ENCODE results near the gene HSPA2. TPM values are rescaled to one million over a fixed set of nuclear protein-coding genes. Genes with fewer than 3 reads are reported as not detected.
A peak's percentile ranks its signal among the peaks of the same experiment; 100 is the strongest.

HSPA2 gene
- total and polyA plus RNA-seq, 12 donors, result 3.4 to 74.6 (median 7.9) TPM

GRCh38 chr14:64504897-64505794 is 35.4 kb upstream of the HSPA2 start:
- Histone ChIP-seq H3K36me3 (replicated peaks in 1 of 2) (no peaks in the 10 kb centered on the region), H3K4me1 (replicated peaks in 1 of 2) (peaks cover 26 to 68% of the 10 kb centered on the region in 2 donors), H3K27me3 (no peaks in the 10 kb centered on the region), H3K4me3 (peak overlapping the region; percentile 66 to 89 (median 74)), H3K9me3 (replicated peaks in 1 of 3) (no peaks in the 10 kb centered on the region), H3K27ac (peak overlapping the region; percentile 93 to 100 (median 99))
- intact Hi-C loops (cut with DNase I), result no loop called here
- WGBS, 4 donors, result 0 to 1% (median 0%) methylated on average over 31 to 68 of the region's 68 CpGs
- TF ChIP-seq POLR2A (IDR thresholded peaks at IDR 0.05), result no peak
- DNase-seq, result peak; percentile 87 to 94 (median 91)

GRCh38 chr14:64506721-64507120 is 33.8 kb upstream of the HSPA2 start:
- Histone ChIP-seq H3K4me3 (peak overlapping the region in 1 of 4 donors; percentile 89), H3K9me3 (replicated peaks in 1 of 3) (no peaks in the 10 kb centered on the region), H3K36me3 (replicated peaks in 1 of 2) (no peaks in the 10 kb centered on the region), H3K27ac (peak overlapping the region in 4 of 5 donors; percentile 33 to 99 (median 65)), H3K27me3 (no peaks in the 10 kb centered on the region), H3K4me1 (replicated peaks in 1 of 2) (peaks cover 24 to 67% of the 10 kb centered on the region in 2 donors)
- DNase-seq, result peak in 1 of 7 donors; percentile 21
- WGBS, 4 donors, result 19 to 25% (median 25%) methylated on average over 3 of the region's 3 CpGs
- intact Hi-C loops (cut with DNase I), result no loop called here
- no peak for TF ChIP-seq POLR2A (IDR thresholded peaks at IDR 0.05)
- TF ChIP-seq CTCF (IDR thresholded peaks at IDR 0.05), result no peak

- peak in 3 of 7 donors; percentile 20 to 43 (median 38) for DNase-seq
- Histone ChIP-seq H3K27me3 (no peaks in the 10 kb centered on the region), H3K4me3 (peak overlapping the region in 1 of 4 donors; percentile 20), H3K27ac (peak overlapping the region in 1 of 5 donors; percentile 99), H3K9me3 (replicated peaks in 1 of 3) (no peaks in the 10 kb centered on the region), H3K36me3 (replicated peaks in 1 of 2) (no peaks in the 10 kb centered on the region), H3K4me1 (replicated peaks in 1 of 2) (peaks cover 20 to 67% of the 10 kb centered on the region in 2 donors)
- 65 to 73% (median 69%) methylated on average over 4 of the region's 4 CpGs for WGBS, 4 donors
- intact Hi-C loops (cut with DNase I), result no loop called here
- TF ChIP-seq POLR2A (IDR thresholded peaks at IDR 0.05) (no peak), CTCF (IDR thresholded peaks at IDR 0.05) (no peak)
Observed at GRCh38 chr14:64507376-64508156, 33.0 kb upstream of the HSPA2 start.

GRCh38 chr14:64508215-64508776 is 32.2 kb upstream of the HSPA2 start:
- intact Hi-C loops (cut with DNase I), result no loop called here
- Histone ChIP-seq H3K4me3 (no peak overlapping the region), H3K27ac (peak overlapping the region in 1 of 5 donors; percentile 99), H3K36me3 (replicated peaks in 1 of 2) (no peaks in the 10 kb centered on the region), H3K9me3 (replicated peaks in 1 of 3) (no peaks in the 10 kb centered on the region), H3K4me1 (replicated peaks in 1 of 2) (peaks cover 17 to 69% of the 10 kb centered on the region in 2 donors), H3K27me3 (no peaks in the 10 kb centered on the region)
- no peak for TF ChIP-seq CTCF (IDR thresholded peaks at IDR 0.05)
- no peak for TF ChIP-seq POLR2A (IDR thresholded peaks at IDR 0.05)
- no peak for DNase-seq
- WGBS, 4 donors, result 46 to 59% (median 51%) methylated on average over 1 of the region's 1 CpG
